Superior temporal gyrus (tissue), 1 donor: ENCODE measurements around the gene DPYSL3.
A peak's percentile ranks its signal among the peaks of the same experiment; 100 is the strongest.
"Not testable (repeated sequence)": the region's sequence is repeated elsewhere in the genome, so short reads cannot be mapped to it uniquely, and the experiment has no call there.

Source experiments
- DNase-seq: peaks from one replicate; pipeline ENCODE4 v3.0.0-alpha.2; 2016; ENCODE audit errors: extremely low spot score

DPYSL3 gene

GRCh38 chr5:147509710-147510651, at the start of gene DPYSL3:
DPYSL3 (minus strand) TSS chr5:147510068; CDS start chr5:147509858, 210 bp downstream.
- peak; percentile 56 for DNase-seq

GRCh38 chr5:147558826-147559225, 49.0 kb upstream of the DPYSL3 start:
- peak; percentile 34 for DNase-seq

- DNase-seq, result no peak
These were observed 48.2 kb upstream of the DPYSL3 start for GRCh38 chr5:147557876-147558745.

- no peak for DNase-seq
These were observed 45.3 kb upstream of the DPYSL3 start for GRCh38 chr5:147555176-147555575.

- no peak for DNase-seq
These were observed 44.5 kb upstream of the DPYSL3 start for GRCh38 chr5:147554261-147554817.

- not testable (repeated sequence) for DNase-seq
These were observed 43.9 kb upstream of the DPYSL3 start for GRCh38 chr5:147553817-147554216.

- DNase-seq, result no peak
These were observed 43.0 kb upstream of the DPYSL3 start for GRCh38 chr5:147552897-147553296.

GRCh38 chr5:147551677-147552076, 41.8 kb upstream of the DPYSL3 start:
- DNase-seq, result no peak

GRCh38 chr5:147547730-147548129, 37.9 kb upstream of the DPYSL3 start:
- no peak for DNase-seq

GRCh38 chr5:147544556-147544955, 34.7 kb upstream of the DPYSL3 start:
- no peak for DNase-seq

GRCh38 chr5:147539053-147539452, 29.2 kb upstream of the DPYSL3 start:
- DNase-seq, result no peak

GRCh38 chr5:147538236-147538635, 28.4 kb upstream of the DPYSL3 start:
- no peak for DNase-seq

GRCh38 chr5:147534172-147534951, 24.5 kb upstream of the DPYSL3 start:
- DNase-seq, result peak; percentile 29

- no peak for DNase-seq
These were observed 22.3 kb upstream of the DPYSL3 start for GRCh38 chr5:147532156-147532555.

- no peak for DNase-seq
These were observed 20.9 kb upstream of the DPYSL3 start for GRCh38 chr5:147530530-147531389.

- DNase-seq, result no peak
These were observed 13.2 kb upstream of the DPYSL3 start for GRCh38 chr5:147523069-147523468.

- no peak for DNase-seq
These were observed 12.6 kb upstream of the DPYSL3 start for GRCh38 chr5:147522435-147522834.

- no peak for DNase-seq
These were observed 10.6 kb upstream of the DPYSL3 start for GRCh38 chr5:147520450-147520849.

- DNase-seq, result no peak
These were observed 9.5 kb upstream of the DPYSL3 start for GRCh38 chr5:147519380-147519779.

GRCh38 chr5:147517383-147517782, 7.5 kb upstream of the DPYSL3 start:
- DNase-seq, result no peak
